ENCODE results near the gene MYCBPAP.

Gene MYCBPAP

DNA sequence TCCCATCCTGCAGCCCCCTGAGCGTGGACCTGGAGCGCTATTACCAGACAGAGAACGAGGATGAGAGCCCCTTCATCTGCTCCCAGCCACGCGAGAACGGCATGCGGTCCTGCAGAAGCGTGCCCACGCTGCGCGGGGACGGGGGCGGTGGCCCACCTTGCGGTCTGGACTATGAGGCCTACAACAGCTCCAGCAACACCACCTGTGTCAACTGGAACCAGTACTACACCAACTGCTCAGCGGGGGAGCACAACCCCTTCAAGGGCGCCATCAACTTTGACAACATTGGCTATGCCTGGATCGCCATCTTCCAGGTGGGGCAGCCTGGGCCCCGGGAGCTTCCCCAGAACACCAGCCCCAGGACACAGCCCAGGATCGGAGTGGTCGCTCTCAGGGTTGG is 64.3 kb downstream of the MYCBPAP start:
- no peak for DNase-seq (ENCODE audit: low read depth, low spot score)

GRCh38 chr17:50573866-50574611 is 65.8 kb downstream of the MYCBPAP start:
- DNase-seq (ENCODE audit: low read depth, low spot score) = no peak

GRCh38 chr17:50575581-50576210 is 67.5 kb downstream of the MYCBPAP start:
- no peak for DNase-seq (ENCODE audit: low read depth, low spot score)

- DNase-seq (ENCODE audit: low read depth, low spot score) = no peak
Measured at GRCh38 chr17:50576864-50577263, 68.6 kb downstream of the MYCBPAP start.

DNA sequence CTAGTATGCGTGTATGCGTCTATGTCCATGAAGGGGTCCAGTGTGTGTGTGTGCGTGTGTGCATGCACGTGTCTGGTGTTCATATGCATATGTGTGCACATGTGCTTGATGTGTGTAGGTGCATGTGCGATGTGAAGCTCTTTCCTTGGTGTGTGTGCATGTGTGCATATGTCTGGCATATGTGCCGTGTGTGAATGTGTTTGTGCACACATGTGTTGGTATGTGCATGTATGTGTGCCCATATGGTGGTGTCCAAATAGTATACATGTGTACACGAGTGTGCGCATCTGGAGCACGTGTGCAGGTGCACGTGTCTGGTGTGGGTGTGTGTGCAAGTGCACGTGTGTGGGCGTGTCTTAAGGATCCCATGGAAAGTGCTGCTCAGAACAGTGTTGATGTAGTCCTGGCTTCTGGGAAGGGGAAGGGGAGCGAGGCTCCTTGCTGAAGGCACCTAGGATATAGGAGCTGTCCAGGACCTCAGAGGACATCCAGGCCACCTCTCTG is 69.3 kb downstream of the MYCBPAP start:
- no peak for DNase-seq (ENCODE audit: low read depth, low spot score)

DNA sequence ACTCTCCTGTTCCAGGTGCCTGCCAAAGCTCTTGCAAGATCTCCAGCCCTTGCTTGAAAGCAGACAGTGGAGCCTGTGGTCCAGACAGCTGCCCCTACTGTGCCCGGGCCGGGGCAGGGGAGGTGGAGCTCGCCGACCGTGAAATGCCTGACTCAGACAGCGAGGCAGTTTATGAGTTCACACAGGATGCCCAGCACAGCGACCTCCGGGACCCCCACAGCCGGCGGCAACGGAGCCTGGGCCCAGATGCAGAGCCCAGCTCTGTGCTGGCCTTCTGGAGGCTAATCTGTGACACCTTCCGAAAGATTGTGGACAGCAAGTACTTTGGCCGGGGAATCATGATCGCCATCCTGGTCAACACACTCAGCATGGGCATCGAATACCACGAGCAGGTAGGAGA is 69.9 kb downstream of the MYCBPAP start:
- no peak for DNase-seq (ENCODE audit: low read depth, low spot score)

DNA sequence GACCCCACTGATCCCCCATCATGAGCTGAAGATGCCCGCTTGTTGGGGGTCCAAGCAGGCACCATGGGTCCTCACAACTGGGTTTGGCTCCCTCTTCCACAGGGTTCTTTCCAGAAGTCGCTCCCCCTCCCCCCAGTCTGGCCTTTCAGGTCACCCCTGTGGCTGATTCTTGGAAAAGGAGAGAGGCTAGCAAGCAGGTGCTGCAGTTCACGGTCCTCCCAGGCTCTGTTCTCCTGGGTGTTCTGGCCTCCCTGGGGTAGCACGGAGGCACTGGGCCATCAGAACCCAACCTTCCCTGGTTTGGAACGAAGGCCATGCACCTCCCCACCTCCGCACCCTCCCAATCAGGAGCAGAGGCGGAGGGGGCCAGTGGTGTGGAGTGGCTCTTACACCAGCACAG is 71.2 kb downstream of the MYCBPAP start:
- DNase-seq (ENCODE audit: low read depth, low spot score) = no peak

DNA sequence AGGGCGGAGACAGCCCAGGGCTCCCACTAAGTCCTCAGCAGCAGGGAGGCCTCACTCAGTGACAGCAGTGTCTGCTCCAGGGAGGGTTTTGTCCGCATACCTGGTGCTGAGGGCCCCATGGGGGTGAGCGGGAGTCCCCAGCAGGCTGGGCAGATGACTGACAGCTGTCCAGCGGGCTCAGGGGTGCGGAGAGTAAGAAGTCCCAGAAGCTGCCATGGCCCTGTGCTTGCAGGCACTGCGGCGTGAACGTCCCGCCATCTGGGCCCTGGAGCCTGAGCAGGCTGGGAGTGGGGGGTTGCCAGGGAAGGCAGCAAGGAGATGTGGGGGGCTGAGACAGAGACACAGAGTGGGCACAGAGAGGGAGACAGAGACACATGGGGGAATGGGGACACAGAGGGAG is 72.4 kb downstream of the MYCBPAP start:
- DNase-seq (ENCODE audit: low read depth, low spot score) = no peak
